ENCODE measurements around the gene RBM44.
"Not testable (repeated sequence)": the region's sequence is repeated elsewhere in the genome, so short reads cannot be mapped to it uniquely, and the experiment has no call there.

The RBM44 gene

GRCh38 chr2:237758185-237758584, 40.4 kb upstream of the RBM44 start:
- H4K20me1 ChIP-seq: peaks cover 0 to 50% (median 9%) of the 10 kb centered on the region in 11 experiments; a peak in 14 of 22 replicates
- no peak overlapping the region for H3K27ac ChIP-seq
- H3K27me3 ChIP-seq: no peaks in the 10 kb centered on the region
- no peak overlapping the region for H3K4me3 ChIP-seq
- peaks cover 100% of the 10 kb centered on the region in 11 experiments for H3K36me3 ChIP-seq
- H3K9me3 ChIP-seq (replicated peaks in 1 of 11): no peaks in the 10 kb centered on the region
- no peak overlapping the region for H3K9ac ChIP-seq
- no peak overlapping the region for H3K4me2 ChIP-seq
- TF ChIP-seq Cebpa-rat (IDR thresholded peaks at IDR 0.05): no peak
- H3K4me1 ChIP-seq: peaks cover 0 to 2% (median 0%) of the 10 kb centered on the region in 10 experiments; a peak in 1 of 20 replicates

DNA sequence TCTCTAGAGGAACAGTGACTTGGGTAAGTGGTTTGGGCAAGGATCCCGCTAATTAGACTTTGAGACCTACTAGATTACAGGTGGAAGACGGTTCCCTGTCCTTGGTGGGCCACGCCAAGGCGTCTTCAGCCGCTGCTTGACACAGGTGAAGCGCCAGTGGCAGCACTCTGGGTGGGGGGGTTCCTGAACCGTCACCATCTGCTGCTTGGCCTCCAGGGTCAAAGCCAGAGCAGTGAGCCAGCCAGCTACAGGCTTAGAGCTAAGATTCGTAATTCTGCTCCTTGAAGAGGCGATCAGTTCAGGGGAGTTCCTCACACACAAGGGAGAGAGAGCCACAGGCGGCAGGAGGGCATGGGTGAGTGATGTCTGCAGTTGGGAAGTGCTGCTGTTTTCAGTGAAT, 39.4 kb upstream of the RBM44 start:
- H3K9ac ChIP-seq: no peak overlapping the region
- H3K27ac ChIP-seq: no peak overlapping the region
- no peak for TF ChIP-seq Cebpa-rat (IDR thresholded peaks at IDR 0.05)
- H3K4me2 ChIP-seq: no peak overlapping the region
- H3K27me3 ChIP-seq: no peaks in the 10 kb centered on the region
- H3K4me3 ChIP-seq: no peak overlapping the region
- H4K20me1 ChIP-seq: peaks cover 0 to 53% (median 14%) of the 10 kb centered on the region in 11 experiments; a peak in 14 of 22 replicates
- H3K9me3 ChIP-seq (replicated peaks in 1 of 11): no peaks in the 10 kb centered on the region
- H3K4me1 ChIP-seq: no peaks in the 10 kb centered on the region
- peaks cover 99 to 100% (median 100%) of the 10 kb centered on the region in 11 experiments for H3K36me3 ChIP-seq

DNA sequence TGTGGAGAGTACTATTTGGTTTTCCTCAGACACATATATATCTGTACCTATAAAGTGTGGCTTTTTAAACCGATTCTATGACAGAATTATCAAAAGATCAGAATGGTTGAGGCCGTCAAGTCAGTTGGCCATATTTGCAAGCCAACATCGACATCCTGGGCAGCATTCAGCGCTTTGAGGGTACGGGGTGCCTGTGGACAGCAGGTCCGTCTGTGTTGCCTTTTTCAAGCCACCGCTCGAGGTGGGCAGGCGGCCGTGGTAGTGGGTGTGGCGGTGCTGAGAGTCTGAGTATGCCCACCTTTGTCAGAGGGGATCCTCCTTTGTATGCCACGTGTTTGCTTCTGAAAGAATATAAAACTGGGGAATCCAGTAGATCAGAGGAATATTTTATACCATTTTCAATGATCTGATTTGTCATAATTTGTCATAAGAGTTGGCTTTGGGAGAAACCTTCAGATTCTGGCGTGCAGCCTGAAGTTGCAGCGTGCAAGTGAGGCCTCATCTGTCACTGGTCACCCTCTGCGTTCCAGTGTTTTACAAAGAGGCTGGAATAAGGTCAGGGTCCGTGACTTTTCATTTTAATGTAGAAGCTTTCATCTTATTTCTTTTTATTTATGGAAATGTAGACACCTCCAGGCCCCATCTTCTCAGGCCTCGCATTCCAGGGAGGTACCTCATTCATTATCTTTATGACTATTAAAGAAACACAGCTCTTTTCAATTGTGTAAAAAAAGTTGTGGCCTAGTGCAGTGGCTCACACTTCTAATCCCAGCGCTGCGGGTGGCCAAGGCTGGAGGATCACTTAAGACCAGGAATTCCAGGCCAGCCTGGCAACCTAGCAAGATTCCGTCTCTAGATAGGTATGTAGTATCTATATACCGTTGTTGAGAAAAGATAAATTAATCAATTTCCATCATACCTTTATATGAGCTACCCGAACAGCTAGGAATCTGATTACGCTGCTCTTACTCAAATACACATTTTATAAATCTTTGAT, 37.8 kb upstream of the RBM44 start:
- no peak overlapping the region for H3K4me2 ChIP-seq
- H3K9ac ChIP-seq: no peak overlapping the region
- no peaks in the 10 kb centered on the region for H3K9me3 ChIP-seq (replicated peaks in 1 of 11)
- H3K36me3 ChIP-seq: peaks cover 90 to 100% (median 96%) of the 10 kb centered on the region in 11 experiments
- peaks cover 0 to 44% (median 8%) of the 10 kb centered on the region in 11 experiments; a peak in 14 of 22 replicates for H4K20me1 ChIP-seq
- H3K27ac ChIP-seq: no peak overlapping the region
- no peaks in the 10 kb centered on the region for H3K4me1 ChIP-seq
- no peak for TF ChIP-seq Cebpa-rat (IDR thresholded peaks at IDR 0.05)
- no peak overlapping the region for H3K4me3 ChIP-seq
- no peaks in the 10 kb centered on the region for H3K27me3 ChIP-seq

GRCh38 chr2:237762291-237763182, 36.0 kb upstream of the RBM44 start:
- H3K4me1 ChIP-seq; H3K9me3 ChIP-seq (replicated peaks in 1 of 11); H3K4me3 ChIP-seq; H3K9ac ChIP-seq; H3K27me3 ChIP-seq; H3K27ac ChIP-seq; H3K4me2 ChIP-seq: not testable (repeated sequence)
- Histone ChIP-seq H4K20me1 (peaks cover 0 to 46% (median 19%) of the 10 kb centered on the region in 11 experiments; a peak in 16 of 22 replicates), H3K36me3 (peaks cover 87 to 99% (median 94%) of the 10 kb centered on the region in 11 experiments)
- TF ChIP-seq Cebpa-rat (IDR thresholded peaks at IDR 0.05): 0 out of 22 replicates have a peak, but pooled peaks of 1 of the 11 experiments have one; percentile 35

- Histone ChIP-seq H3K36me3 (peaks cover 77 to 97% (median 90%) of the 10 kb centered on the region in 11 experiments), H3K27me3 (no peaks in the 10 kb centered on the region), H3K4me1 (no peaks in the 10 kb centered on the region), H4K20me1 (peaks cover 2 to 39% (median 21%) of the 10 kb centered on the region in 11 experiments; a peak in 18 of 22 replicates), H3K9me3 (replicated peaks in 1 of 11) (no peaks in the 10 kb centered on the region), H3K27ac (no peak overlapping the region), H3K4me3 (no peak overlapping the region), H3K4me2 (no peak overlapping the region), H3K9ac (no peak overlapping the region)
- no peak for TF ChIP-seq Cebpa-rat (IDR thresholded peaks at IDR 0.05)
Measured at GRCh38 chr2:237763812-237764211, 34.8 kb upstream of the RBM44 start.

DNA sequence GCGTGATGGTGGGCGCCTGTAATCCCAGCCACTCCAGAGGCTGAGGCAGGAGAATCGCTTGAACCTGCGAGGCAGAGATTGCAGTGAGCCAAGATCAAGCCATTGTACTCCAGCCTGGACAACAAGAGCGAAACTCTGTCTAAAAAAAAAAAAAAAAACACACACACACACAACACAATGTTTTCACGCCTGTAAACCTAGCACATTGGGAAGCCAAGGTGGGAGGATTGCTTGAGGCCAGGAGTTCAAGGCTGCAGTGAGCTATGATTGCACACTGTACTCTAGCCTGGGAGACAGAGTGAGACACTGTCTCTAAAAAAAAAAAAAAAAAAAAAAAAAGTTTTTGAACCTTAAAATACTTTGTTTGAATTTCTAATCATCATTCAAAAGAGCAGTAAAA, 33.5 kb upstream of the RBM44 start:
- H3K4me2 ChIP-seq, H3K27me3 ChIP-seq: not testable (repeated sequence)
- peaks cover 77 to 97% (median 90%) of the 10 kb centered on the region in 11 experiments for H3K36me3 ChIP-seq

DNA sequence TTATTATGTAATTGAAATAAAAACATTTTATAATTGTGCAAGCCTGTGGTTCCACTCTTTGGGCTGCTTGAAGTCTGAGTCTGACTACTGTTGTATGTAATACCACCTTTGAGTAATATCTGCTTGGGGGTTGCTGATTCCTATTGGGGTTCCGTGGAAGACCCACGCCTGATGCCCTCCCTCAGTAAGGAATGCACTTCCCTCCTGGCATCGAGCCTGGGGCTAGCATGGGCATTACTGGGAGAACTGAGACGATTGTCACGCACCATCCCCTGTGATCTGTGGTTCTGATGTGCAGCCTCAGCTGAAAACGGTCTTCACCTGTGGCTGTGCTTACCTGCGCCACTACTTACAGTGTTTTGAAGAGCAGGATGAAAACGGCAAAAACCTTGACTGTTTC, 32.7 kb upstream of the RBM44 start:
- H3K27me3 ChIP-seq: no peaks in the 10 kb centered on the region
- H3K27ac ChIP-seq: no peak overlapping the region
- TF ChIP-seq Cebpa-rat (IDR thresholded peaks at IDR 0.05): no peak
- no peaks in the 10 kb centered on the region for H3K9me3 ChIP-seq (replicated peaks in 1 of 11)
- peaks cover 77 to 97% (median 90%) of the 10 kb centered on the region in 11 experiments for H3K36me3 ChIP-seq
- no peak overlapping the region for H3K4me3 ChIP-seq
- peaks cover 7 to 37% (median 19%) of the 10 kb centered on the region in 11 experiments; a peak in 18 of 22 replicates for H4K20me1 ChIP-seq
- H3K4me1 ChIP-seq: no peaks in the 10 kb centered on the region
- H3K9ac ChIP-seq: no peak overlapping the region
- no peak overlapping the region for H3K4me2 ChIP-seq

More for the DNA sequence above, 33.5 kb upstream of the RBM44 start:
- not testable (repeated sequence) for H3K9me3 ChIP-seq (replicated peaks in 1 of 11); H3K4me3 ChIP-seq; H3K4me1 ChIP-seq; H3K9ac ChIP-seq; H3K27ac ChIP-seq
- H4K20me1 ChIP-seq: peaks cover 7 to 44% (median 19%) of the 10 kb centered on the region in 11 experiments; a peak in 18 of 22 replicates

GRCh38 chr2:237766340-237766739, 32.2 kb upstream of the RBM44 start:
- Histone ChIP-seq H3K9ac (no peak overlapping the region), H3K36me3 (peaks cover 75 to 96% (median 89%) of the 10 kb centered on the region in 11 experiments)

More at GRCh38 chr2:237766340-237766739, 32.2 kb upstream of the RBM44 start:
- Histone ChIP-seq H3K27me3 (no peaks in the 10 kb centered on the region), H3K4me1 (no peaks in the 10 kb centered on the region), H3K27ac (no peak overlapping the region), H3K4me3 (no peak overlapping the region), H3K4me2 (no peak overlapping the region), H3K9me3 (replicated peaks in 1 of 11) (no peaks in the 10 kb centered on the region), H4K20me1 (peaks cover 7 to 35% (median 19%) of the 10 kb centered on the region in 11 experiments; a peak in 18 of 22 replicates)
- TF ChIP-seq Cebpa-rat (IDR thresholded peaks at IDR 0.05): no peak
